ENCODE results near the gene NEIL3.

DNA sequence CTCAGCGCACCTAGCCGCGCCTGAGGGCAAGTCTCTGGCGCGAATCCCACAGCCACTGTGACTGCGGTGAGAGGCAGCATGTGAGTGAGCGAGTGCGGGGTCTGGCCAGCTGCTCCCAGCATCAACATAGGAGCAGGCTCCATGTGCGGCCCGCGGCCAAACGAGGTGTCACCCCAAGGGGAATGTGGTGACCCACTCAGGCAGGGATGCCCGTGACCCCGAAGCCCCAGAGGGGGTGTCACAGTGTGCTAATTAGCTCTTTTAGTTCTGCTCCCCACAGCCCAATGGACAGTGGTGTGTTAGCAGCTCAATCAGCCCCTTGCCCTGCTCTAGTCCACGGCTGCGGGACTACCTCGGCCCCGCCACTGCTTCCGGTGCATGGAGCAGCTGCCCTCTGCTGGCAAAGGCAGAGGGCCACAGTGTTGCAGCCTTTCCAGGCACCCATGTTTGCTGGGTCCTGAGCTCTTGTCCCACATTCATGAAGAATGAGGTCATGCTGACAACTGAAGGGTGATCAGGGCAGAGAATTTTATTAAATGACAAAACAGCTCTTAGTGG, 71.1 kb downstream of the NEIL3 start:
- TF ChIP-seq, protein P1, sequence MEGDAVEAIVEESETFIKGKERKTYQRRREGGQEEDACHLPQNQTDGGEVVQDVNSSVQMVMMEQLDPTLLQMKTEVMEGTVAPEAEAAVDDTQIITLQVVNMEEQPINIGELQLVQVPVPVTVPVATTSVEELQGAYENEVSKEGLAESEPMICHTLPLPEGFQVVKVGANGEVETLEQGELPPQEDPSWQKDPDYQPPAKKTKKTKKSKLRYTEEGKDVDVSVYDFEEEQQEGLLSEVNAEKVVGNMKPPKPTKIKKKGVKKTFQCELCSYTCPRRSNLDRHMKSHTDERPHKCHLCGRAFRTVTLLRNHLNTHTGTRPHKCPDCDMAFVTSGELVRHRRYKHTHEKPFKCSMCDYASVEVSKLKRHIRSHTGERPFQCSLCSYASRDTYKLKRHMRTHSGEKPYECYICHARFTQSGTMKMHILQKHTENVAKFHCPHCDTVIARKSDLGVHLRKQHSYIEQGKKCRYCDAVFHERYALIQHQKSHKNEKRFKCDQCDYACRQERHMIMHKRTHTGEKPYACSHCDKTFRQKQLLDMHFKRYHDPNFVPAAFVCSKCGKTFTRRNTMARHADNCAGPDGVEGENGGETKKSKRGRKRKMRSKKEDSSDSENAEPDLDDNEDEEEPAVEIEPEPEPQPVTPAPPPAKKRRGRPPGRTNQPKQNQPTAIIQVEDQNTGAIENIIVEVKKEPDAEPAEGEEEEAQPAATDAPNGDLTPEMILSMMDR (IDR thresholded peaks at IDR 0.05; ENCODE audit: low read depth, low read length, poor library complexity, severe bottlenecking), result peak; percentile 40
- TF ChIP-seq EZH2phosphoT487 (IDR thresholded peaks at IDR 0.05; ENCODE audit: borderline replicate concordance, low read length), result no peak
